Measurements from ENCODE around the gene CCDC33. TPM values are rescaled to one million over a fixed set of nuclear protein-coding genes. Genes with fewer than 3 reads are reported as not detected.

The CCDC33 gene
- polyA plus RNA-seq, 3 donors: 3.9 to 4.7 (median 3.9) TPM

DNA sequence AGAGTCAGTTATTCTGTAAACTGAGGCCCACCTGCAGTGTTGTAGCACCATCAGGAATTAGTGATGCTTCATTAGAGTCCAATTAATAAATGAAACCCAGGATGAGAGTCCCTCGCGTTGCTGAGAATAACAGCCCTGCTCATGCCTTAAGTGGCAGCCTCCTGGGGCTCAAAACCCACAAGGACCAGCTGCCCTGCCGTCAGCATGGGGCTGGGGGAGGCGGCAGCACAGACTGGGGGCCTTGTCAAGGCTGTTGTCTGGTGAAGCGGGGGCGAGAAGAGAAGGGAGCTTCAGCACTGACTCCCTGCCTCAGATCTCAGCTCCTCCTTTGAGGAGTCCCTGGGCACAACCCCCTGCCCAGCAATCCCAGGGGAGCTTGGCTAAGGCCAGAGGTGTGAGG, 21.0 kb downstream of the CCDC33 start:
- no peak for DNase-seq (ENCODE audit: low read depth in 3 of 3, low spot score in 2 of 3)

DNA sequence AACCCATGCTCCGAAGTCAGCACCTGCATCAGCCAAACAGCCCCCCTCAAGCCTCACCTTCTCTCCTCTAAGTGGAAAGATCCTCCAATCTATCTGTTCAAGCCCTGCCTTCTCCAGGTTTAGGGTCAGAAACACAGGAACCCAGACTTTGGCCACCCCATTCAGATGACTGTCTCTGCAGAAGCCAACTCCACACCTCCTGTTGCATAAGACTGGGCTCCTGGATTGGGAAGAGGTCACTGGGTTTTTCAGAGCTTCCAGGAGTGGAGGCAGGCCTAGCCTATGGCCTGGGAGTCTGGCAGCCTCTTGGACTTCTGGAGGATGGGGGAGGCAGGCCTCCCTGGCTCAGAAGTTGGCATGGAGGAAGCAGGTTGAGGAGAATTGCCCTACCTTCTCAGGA, 21.5 kb downstream of the CCDC33 start:
- no peak for DNase-seq (ENCODE audit: low read depth in 3 of 3, low spot score in 2 of 3)

DNA sequence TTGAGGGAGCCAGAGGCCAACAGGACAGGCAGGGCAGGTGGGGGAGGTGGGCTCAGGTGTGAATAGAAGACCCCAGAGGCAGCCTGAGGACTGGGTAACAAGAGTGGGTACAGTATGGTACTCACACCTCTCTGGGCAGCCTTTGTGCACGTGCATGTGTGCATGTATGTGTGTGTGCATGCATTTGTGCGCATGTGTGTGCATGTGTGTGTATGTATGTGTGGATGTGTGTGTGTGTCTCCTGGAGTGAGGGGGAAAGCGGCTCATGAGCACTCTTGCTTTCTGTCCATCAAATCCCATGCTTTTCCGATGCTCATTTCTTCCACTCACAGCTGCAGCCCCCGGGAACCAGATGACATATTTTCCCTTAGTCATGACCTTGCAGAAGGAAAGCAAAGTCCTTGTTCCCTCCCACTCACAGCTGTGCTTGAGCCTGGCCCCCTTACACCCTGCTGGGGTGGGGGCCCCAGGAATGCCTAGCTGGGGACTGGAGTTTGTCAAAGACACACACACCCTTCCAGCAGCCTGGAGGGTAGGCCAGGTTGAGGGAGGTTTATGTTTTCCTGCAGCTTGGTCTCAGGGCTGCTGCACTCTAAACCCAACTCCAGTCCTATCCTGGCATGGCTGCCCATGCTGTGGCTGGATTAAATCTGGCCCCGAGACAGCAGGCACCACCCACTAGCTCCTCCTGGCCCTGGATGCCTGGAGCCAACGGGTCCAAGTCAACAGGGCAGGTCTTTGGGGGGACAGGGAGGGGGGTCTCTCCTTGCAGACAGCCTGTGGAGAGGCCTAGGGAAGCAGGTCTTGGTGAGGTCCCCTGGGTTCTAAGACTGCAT, 22.5 kb downstream of the CCDC33 start:
- no peak for DNase-seq (ENCODE audit: low read depth in 3 of 3, low spot score in 2 of 3)

DNA sequence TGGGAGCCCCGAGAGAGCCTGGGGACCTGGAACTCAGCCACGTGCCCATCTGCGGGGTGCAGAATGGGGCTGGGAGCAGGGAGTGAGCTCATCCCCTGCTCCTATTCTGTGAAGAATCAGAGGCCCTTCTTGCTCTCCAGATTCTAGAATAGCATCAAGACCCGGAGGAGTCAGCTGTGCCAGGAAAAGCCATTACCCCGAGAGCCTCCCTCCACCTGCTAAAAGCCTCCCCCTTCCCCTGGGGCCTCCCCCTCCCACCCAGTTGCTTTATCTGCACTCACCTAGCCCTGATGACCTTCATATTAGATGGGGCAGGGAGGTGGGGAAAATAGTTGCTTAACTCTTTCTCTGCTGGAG, 23.1 kb downstream of the CCDC33 start:
- DNase-seq (ENCODE audit: low read depth in 3 of 3, low spot score in 2 of 3): no peak

DNA sequence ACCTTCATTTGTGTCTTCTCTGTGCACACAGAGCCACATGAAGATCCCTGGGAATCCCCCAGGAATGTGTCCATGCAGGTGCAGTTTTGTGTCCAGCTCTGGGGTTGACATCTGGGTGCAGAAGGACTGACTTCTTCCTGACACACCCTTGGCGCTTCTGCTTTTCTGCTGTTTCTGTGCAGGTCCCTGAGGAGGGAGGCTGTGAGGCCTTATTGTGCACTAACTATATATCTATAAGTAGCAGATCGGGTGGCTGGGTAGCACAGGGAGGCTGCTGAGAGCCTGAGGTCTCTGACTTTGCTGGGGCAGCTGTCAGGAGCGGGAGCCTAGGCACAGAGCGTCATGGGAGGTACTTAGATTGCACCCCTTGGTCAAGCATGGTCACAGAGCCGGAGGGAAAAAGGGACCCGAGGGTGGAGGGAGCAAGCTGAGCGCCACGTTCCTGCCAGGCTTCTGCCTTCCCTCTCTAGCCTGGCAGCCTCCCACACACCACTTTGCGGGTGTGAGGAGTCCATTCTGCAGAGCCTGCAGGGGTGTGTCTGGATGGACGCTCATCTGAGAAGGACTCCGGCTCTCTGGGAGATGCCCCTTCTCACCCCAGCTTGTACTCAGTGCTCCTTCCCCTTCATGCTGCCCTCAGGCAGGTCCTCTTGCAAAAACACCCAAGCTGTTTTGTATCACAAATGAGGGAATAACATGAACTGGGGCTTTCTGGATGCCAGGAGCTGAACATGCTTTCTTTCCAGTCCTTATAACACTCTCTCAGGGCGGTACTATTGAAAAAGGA, 23.9 kb downstream of the CCDC33 start:
- DNase-seq (ENCODE audit: low read depth in 3 of 3, low spot score in 2 of 3): no peak

DNA sequence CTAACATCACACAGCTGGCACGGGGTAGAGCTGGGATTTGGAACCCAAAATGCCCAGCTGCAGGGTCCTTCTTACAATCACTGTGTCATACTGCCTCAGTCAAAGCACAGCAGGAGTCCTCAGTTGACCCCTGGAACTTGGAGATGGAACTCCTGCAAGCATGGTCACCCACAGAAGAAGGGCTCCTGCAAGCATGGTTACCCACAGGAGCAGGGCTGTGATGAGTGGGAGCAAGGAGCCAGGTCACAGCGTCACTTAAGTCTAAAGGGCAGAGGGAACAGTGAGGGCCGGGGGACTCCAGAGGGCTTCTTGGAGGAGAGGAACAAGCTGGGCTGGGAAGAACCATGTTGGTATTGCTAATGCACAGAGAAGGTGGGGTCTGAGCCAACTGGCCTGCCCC, 24.9 kb downstream of the CCDC33 start:
- DNase-seq (ENCODE audit: low read depth in 3 of 3, low spot score in 2 of 3): no peak

DNA sequence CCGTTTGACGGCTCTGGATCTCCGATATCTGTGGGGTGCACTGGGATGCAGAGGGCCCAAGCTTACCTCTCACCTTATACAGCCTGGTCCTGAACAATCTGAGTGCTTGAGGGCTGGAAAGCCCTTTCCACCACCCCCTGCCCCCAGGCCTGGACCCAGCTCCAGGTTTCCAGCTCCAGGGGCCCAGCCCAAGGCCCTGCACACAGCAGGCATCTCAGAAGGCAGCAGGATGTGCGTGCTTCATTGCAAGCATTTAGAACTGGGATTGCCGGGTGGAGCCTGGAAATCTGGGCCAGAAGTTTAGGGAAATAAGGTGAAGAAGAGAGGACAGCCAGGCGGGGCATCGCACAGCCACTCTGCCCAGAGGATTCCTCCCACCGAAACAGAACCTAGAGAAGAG, 25.6 kb downstream of the CCDC33 start:
- no peak for DNase-seq (ENCODE audit: low read depth in 3 of 3, low spot score in 2 of 3)

DNA sequence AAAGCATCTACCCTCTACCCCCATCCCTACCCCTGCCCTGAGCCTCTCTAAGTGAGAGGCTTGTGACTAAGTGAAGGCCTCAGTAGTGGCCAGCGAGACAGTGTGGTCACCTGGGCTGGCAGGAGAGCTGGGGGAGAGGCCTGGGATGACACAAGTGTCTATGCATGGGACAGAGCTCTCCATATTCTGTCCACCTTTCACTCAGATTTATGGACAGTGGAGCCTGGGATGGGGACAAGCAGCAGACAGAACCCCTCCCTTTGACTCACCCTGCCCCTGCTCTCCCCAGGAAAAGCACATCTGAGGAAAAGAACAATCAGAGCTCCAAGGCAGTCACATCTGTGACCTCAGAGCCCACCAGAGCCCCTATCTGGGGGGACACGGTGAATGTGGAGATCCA, 26.0 kb downstream of the CCDC33 start:
- DNase-seq (ENCODE audit: low read depth in 3 of 3, low spot score in 2 of 3): no peak

DNA sequence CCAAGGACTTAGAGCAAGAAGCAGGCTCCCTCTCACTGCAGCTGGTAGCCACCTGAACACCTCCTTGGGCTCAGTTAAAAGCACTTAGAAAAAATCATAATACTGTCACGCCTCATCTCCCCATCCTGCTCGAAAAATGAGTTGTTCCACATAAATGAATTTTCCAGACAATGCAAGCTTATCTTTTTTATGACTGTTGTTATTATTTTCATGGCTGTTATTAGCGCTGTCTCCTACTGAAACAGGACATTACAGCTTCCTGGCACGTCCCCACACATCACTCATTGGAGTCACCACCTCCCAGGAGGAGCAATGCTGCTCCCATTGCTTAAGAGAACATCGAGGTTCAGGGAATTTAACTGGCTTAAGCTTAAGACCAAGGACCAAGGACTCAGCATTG, 26.5 kb downstream of the CCDC33 start:
- no peak for DNase-seq (ENCODE audit: low read depth in 3 of 3, low spot score in 2 of 3)

DNA sequence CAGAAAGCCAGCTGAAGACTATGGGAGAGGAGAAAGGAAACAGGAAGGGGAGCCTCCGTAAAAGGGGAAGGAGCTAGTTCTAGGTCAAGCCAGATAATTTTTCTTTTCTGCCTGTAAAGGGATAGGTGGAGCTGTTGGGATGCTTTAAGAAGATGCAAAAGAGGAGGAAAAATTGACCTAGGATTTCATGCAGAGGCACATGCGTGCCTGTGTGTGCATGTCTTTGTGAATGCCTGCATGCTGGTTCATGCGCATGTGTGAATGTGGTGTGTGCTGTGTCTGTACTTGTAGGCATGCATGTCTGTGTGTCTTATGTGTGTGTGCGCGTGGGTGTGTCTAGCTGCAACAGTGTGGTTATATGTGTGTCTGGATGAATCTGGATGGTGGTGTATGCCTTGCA, 27.3 kb downstream of the CCDC33 start:
- no peak for DNase-seq (ENCODE audit: low read depth in 3 of 3, low spot score in 2 of 3)

DNA sequence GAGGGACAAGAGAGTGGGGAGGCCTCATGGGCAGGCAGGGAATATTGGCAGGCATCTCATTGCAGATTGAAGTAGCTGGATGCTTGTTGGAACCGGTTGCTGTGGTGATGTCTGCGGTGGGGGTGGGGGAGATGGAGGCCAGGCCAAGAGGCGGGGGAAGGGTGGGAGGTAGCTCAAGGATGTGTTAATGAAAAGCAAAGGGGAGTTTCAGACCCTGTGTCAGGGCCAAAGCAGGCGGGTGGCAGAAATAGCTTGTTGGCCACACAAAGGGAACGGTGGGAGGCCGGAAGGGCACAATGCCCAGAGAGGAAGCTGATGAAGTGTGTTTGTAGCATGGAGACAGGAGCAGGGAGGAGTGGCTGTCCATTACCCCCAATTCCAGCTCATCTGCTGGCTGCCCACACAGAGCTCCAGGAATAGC, 28.0 kb downstream of the CCDC33 start:
- DNase-seq (ENCODE audit: low read depth in 3 of 3, low spot score in 2 of 3): no peak

DNA sequence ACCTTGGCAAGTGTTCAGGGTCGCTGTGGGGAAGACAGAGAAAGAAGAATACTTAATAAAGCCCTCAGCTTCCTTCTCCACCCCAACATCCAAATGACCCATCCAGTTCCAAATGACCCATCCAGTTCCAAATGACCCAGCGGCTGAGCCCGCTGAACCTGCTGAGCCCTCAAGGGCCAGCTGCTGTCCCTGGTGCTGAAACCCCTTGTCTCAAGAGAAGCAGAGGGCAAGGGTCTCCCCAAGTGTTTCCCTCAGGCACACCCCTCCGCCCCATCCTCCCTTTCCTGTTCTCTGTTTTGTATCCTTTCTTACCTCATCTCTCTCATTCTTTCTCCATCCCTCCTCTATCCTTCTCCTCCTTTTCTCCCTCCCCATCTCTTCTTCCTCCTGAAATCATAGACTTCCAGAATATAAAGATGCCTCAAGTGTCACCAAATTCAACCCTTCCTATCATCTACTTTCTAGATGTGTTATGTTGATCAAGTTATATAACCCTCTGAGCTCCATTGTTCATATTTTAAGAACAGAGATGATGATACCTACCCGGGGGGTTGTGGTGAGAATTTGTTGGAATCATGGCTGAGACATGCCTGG, 29.0 kb downstream of the CCDC33 start:
- DNase-seq (ENCODE audit: low read depth in 3 of 3, low spot score in 2 of 3): peak in 1 of 3 donors; percentile 56

DNA sequence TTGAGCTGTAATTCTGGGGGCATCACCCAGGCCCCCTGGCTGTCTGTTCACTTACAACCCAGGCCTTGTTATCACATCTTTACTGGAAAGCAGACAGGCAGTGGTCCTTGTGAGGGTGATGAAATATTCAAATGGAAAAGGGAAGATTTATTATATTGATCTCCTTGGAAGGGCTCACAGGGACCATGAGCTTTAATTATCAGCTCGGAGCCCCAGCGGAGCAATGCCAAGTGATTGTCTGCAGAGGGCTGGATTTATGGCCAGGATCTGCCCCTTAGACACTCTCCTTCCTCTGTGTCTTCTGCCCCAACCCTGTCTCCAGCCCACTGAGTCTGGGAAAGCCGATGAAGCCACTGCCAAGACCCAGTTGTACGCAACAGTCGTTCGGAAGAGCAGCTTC, 31.9 kb downstream of the CCDC33 start:
- DNase-seq (ENCODE audit: low read depth in 3 of 3, low spot score in 2 of 3): no peak

DNA sequence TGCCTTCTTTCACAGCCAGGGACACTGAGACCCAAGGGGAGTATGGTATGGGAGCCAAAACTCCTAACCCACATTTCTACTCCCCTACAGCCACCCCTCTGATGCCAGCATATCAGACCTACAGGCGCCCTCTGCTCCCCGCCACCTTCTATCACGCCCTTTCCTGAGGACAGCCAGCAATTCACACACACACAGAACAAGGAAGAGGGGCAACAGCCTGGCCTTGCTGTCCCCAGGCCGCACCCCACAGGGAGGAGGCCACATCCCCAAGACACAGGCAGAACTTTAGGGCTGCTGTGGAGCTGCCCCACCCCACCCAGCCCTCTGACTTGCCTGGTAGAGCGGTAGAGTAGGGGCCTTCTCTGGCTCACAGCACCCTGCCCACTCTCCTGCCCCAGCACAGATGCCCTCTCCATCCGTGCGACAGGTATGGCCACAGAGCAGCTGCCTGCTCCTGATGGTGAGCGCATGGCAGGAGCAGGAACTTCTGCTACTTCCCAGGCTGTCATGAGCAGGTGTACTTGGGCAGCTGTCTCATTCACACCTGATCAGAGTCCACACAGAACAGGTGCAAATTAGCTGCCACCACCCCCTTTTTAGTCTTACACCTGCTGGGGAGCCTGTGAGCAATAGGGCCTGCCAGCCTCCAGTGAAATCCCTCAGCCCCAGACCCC, 33.4 kb downstream of the CCDC33 start:
- no peak for DNase-seq (ENCODE audit: low read depth in 3 of 3, low spot score in 2 of 3)

DNA sequence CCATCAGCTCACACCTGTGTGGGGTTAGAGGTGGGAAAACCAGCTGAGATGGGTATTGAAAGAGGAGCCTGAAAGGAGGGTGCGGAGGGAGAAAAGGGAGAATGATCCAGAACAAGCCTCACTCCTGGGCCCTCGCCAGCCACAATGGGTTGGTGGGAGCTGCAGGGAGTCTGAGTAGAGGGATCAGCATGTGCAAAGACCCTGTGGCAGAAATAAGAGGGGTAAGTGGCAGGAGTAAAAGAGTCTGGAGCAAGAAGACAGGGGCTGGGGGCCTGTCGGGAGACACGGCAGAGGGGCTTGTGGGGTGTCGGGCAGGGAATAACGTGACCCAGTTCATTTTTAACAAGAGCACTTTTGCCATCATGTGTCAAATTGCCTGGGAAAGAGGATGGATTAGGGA, 34.0 kb downstream of the CCDC33 start:
- DNase-seq (ENCODE audit: low read depth in 3 of 3, low spot score in 2 of 3): no peak

DNA sequence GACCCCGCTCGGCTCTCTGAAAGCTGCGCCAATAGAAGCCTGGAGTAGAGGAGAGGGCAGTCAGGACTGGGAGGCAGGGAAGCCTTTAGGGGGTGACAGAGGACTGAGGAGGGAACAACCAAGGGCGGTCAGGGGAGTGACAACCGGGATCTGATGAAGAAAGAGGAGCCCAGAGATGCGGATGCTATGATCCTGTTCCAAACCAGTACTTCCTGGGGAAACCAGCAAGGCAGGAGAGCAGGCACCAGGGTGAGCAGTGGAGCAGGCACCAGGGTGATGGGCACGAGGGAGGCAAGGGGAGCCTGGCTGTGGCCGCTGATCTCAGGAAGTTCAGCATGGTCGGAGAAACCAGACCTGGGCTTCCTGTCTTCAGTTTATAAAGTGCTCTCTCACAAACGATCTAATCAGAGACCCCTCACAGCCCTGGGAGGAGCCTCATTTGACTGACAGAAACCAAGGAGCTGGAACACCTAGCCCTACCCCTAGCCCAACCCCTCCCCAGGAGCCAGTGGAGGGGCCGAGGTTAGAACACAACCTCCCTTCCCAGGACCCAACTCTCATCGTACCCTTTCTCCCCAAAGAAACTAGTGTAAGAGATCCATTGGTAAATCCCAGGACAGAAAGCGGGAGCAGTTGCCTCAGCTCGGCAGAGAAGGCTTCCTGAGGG, 34.9 kb downstream of the CCDC33 start:
- no peak for DNase-seq (ENCODE audit: low read depth in 3 of 3, low spot score in 2 of 3)

DNA sequence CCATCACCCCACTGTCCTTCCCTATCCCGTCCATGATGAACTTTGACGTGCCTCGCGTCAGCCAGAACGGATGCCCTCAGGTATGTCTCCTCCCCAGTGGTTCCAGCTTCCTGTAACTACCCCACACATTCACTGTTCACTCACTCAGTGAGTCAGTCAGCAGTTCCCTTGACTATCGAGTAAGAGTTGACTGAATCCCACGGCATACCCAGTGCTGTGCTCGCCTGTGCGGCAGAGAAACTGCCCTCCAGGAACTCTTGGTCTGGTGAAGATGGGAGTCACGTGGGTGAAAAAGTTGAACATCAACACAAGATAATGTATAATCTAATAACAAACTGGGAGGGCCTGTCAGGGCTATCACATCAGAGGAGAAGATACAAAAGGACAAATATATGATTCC, 36.7 kb downstream of the CCDC33 start:
- DNase-seq (ENCODE audit: low read depth in 3 of 3, low spot score in 2 of 3): no peak

DNA sequence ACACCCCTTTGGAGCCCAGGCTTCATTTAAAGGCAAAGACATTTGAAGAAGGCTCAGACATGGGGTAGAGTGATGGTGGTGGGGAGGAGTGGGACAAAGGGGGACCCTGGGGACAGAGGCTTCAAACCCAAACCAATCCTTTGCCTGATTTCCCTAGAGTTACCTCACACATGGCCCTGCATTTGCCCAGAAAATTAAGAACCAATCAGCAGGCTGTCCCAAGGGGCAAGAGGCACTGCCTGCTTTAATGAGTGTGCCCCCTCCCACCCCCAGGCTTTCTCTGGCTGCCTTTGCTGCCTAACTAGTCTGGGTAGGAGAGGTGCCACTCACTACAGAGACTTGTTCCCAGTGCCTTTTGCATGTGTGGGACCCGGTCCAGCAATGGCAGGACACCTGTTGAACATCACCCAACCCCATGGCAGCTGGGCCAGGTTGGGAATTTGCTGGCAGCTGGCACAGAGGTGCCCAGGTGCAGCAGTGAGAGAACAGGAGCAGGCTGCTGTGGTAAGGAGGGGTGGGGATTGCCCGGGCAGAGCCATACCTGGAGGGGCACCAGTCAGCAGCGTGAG, 38.4 kb downstream of the CCDC33 start:
- DNase-seq (ENCODE audit: low read depth in 3 of 3, low spot score in 2 of 3): no peak

DNA sequence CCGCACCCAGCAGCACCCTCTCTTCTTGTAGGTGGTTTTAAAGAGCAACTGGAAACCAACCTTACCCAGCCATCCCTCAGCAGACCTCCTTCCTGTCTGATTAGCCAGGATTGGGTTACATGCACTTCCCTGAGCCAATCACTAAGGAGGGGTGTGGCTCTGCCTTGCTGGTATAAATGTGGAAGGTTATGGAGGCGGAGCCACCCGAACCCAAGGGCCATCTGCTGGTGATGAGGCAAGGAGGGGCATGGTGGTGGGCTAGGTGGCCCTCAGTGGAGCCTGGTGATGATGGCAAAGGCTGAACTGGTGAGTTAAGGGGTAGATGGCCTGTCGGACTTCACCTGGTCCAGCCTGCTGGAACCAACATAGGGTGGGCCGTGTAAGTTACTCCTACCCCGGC, 39.8 kb downstream of the CCDC33 start:
- DNase-seq (ENCODE audit: low read depth in 3 of 3, low spot score in 2 of 3): no peak

DNA sequence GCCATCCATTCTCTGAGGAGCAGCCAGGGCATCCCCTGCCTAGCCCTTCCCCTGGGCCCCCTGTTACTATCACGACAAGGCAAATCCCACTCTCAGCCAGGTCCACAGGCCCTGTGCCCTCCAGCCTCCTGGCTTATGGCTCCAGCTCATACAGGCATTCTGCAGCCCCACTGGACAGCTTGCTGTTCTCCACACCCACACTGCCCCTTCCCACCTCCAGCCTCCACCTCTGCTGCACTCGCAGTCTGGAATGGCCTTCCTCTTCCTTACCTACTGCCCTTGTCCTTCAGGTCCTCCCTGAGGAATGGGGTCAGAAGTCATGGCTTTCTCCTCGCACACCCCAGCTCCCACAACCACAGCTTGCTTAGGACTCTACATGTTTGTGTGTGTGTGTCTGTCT, 40.4 kb downstream of the CCDC33 start:
- DNase-seq (ENCODE audit: low read depth in 3 of 3, low spot score in 2 of 3): no peak

Measured in right renal cortex interstitium (tissue), 3 donors.